ENCODE data around the gene JPH4.
"Not testable (repeated sequence)": the region's sequence is repeated elsewhere in the genome, so short reads cannot be mapped to it uniquely, and the experiment has no call there.

Gene JPH4

DNA sequence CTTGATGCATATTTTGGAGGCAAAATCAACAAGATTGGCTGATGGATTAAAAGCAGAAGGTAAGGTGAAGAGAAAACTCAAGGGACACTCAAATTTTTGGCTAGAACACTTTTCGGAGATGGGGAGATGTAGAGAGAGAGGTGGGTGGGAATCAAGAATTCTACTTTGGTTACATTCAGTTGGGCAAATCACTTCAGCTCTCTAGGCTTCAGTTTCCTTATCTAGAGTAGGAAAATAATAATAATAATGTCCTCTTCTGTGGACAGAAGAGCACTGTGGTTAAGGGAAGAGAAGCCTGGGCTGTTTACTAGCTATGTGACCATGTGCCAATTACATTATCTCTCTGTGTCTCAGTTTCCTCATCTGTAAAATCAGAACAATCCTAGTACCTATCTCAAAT is 34.2 kb upstream of the JPH4 start:
- TF ChIP-seq, protein P1, sequence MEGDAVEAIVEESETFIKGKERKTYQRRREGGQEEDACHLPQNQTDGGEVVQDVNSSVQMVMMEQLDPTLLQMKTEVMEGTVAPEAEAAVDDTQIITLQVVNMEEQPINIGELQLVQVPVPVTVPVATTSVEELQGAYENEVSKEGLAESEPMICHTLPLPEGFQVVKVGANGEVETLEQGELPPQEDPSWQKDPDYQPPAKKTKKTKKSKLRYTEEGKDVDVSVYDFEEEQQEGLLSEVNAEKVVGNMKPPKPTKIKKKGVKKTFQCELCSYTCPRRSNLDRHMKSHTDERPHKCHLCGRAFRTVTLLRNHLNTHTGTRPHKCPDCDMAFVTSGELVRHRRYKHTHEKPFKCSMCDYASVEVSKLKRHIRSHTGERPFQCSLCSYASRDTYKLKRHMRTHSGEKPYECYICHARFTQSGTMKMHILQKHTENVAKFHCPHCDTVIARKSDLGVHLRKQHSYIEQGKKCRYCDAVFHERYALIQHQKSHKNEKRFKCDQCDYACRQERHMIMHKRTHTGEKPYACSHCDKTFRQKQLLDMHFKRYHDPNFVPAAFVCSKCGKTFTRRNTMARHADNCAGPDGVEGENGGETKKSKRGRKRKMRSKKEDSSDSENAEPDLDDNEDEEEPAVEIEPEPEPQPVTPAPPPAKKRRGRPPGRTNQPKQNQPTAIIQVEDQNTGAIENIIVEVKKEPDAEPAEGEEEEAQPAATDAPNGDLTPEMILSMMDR (conservative IDR thresholded peaks at IDR 0.05): no peak
- H3K27ac ChIP-seq: peak overlapping the region; percentile 71

DNA sequence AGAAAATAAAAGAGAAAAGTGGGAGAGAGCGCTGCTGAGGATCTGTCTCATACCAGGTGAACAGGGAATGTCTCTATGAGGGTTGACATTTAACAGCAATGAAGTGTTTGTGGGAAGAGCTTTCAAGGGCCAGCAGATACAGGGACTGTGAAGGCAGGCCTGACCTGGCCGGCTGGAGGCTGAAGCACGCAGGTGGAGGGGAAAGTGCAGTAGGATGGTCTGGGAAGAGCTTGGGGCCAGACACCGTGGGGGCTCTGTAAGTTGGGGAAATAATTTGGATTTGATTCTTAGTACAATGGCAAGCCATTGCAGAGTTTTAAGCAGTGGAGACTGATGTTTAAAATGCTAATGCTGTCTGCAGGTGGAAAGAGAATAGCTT is 33.8 kb upstream of the JPH4 start:
- TF ChIP-seq, protein P1 (conservative IDR thresholded peaks at IDR 0.05): no peak
- H3K27ac ChIP-seq: peak overlapping the region; percentile 71

DNA sequence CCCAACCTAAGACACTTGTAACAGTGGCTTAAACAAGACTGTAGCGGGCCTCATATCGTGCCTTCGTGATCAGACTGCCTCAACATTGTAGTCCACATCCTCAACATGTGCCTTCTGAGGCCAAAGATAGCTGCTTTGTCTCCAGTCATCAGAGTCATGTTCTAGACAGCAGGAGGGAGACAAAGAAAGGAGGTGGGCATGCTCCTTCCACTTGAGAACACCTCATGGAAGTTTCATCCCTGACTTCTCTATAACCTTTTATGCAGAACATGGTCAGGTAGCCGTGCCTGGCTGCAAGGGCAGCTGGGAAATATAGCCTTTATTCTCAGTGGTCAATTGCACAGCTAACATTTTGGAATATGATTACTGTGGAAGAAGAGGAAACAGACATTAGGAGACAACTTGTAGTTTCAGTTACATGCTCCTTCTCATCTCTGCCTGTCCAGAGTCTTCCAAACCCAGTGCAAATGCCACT is 32.3 kb upstream of the JPH4 start:
- peak overlapping the region; percentile 71 for H3K27ac ChIP-seq
- TF ChIP-seq, protein P1 (conservative IDR thresholded peaks at IDR 0.05): no peak

- TF ChIP-seq, protein P1 (conservative IDR thresholded peaks at IDR 0.05): no peak
- H3K27ac ChIP-seq: peak overlapping the region; percentile 71; the same call in 1 of the 2 replicates
These were observed 31.7 kb upstream of the JPH4 start for GRCh38 chr14:23610090-23610814.

DNA sequence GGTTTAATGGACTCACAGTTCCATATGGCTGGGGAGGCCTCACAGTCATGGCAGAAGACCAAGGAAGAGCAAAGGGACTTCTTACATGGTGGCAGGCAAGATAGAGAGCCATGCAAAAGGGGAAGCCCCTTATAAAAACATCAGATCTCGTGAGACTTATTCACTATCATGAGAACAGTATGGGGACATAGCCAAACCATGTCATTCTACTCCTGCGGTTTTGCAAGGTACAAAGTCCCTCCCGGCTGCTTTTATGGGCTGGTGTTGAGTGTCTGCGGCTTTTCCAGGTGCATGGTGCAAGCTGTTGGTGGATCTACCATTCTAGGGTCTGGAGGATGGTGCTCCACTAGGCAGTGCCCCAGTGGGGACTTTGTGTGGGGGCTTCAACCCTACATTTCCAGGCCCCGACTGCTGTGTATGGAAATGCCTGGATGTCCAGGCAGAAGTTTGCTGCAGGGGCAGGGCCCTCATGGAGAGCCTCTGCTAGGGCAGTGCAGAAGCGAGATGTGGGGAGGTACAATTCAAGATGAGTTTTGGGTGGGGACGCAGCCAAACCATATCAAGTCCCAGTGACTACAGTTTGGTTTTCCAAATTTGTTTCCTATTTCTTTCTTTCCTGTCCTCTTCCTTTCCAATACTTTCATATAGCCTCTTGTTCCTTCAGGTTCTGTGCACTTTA is 31.0 kb upstream of the JPH4 start:
- not testable (repeated sequence) for H3K27ac ChIP-seq

DNA sequence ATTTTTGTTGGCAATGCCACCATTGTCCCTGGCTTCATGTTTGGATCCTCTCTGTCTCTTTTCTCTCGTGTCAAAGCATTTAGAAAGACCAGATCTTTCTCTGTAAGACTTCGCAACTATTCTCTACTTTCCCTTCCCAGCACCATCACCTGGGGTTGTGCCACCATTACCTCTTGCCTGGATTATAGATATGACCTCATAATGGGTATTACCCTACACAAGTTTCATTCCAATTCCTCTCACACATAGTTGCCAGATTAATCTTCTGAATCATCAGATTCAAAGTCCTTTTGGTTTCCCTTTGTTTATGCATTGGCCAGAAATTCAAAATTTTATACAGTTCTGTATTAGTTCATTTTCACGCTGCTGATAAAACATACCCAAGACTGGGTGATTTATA is 30.4 kb upstream of the JPH4 start:
- TF ChIP-seq, protein P1 (conservative IDR thresholded peaks at IDR 0.05): no peak
- no peak overlapping the region for H3K27ac ChIP-seq

- TF ChIP-seq, protein P1 (conservative IDR thresholded peaks at IDR 0.05): no peak
- H3K27ac ChIP-seq: no peak overlapping the region
These were observed 29.9 kb upstream of the JPH4 start for GRCh38 chr14:23608454-23608853.
